NCI-H510A treated with DMSO at 0.1 percent for 48 hours (cell line): ENCODE measurements around the gene HIPK2.

Source experiments
- DNase-seq: peaks from one replicate; lab custom pipeline; 2025; lab: John Stamatoyannopoulos, UW

The HIPK2 gene

DNA sequence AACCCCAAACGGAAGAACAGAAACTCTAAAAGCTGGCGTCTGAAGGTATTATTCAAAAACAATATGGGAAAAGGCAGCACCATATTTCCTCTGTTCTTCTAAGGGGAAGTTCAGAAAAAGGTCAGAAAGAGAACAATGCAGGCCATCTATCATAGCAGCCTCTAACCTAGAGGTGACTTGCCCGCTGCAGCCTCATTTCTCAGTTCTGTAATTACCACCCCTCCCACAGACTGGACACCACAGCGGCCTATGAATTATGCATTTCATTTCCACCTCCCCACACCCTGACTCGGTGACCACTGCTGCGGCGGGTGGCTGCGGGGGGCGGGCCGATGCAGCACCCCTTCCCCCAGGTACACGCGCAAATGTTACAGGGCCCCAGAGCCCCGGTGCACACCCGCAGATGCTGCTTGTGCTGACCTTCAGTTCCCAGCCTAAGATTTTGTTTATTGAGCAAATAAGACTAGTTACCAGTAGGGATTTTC lies 128.8 kb downstream of the HIPK2 start:
- no peak for DNase-seq

DNA sequence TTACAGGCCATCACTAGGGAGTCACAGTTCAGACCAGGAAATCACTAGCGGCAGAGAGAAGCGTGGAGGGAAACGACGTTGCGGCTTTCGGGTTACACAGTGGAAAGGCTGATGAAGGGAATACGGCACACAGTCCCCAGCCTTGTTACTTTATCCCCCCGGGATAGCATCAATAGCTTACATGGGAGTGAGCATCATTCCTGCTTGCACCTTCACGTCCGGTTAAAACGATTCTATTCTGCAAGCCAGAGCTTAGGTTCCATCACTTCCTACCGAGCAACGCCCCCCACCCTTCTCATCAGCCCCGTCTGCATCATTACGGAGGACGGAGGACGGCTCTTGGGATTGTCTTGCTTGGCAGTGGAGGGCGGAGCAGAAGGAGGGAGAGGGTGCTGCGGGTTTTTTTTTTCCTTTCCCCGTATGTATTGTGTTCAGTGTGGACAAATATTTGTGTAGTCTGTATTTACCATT lies 129.4 kb downstream of the HIPK2 start:
- no peak for DNase-seq

DNA sequence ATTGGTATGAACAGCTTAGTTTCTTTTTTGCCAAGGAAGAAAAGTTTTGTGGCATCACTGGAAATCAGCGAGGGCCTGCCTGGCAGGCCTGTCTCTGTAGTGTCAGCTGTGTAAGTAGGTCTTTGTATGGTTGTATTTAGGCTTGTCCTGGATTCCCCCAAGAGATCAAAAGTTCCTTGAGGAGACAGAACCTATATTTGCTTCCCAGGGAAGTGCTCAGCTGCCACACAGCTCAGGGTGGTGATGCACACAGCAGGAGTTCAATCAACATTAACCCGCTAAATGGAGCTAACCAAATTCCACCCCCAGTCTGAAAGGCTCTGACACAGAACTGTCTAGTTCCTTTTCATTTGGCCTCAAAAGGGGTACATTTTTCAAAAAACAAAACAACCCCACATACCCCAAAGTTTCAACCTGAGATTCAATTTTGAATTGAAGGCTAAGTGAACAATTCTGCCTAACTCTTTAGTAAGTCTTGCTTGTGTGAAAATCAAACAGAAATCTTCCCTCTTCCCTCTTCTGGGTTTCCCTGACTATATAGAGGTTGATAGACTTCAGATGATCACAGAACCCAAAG lies 129.9 kb downstream of the HIPK2 start:
- no peak for DNase-seq

DNA sequence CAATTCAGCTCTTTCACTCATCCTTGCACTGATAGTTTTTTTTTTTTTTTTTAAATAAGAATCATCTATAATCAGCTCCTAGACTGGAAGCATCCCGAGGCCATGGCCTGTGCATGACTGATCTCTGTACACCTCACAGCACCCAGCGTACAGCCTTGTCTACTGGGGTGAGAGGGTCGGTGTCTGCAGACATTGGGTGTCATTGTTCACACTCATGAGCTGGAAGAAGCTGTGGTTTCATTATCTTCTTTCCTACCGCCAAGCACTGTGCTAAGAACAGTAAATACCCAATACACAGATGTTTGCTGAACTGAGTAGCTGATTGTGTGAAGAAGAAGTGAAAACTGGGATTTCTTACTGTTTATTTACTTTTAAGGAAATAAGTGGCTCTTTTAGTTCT lies 130.7 kb downstream of the HIPK2 start:
- DNase-seq = no peak

DNA sequence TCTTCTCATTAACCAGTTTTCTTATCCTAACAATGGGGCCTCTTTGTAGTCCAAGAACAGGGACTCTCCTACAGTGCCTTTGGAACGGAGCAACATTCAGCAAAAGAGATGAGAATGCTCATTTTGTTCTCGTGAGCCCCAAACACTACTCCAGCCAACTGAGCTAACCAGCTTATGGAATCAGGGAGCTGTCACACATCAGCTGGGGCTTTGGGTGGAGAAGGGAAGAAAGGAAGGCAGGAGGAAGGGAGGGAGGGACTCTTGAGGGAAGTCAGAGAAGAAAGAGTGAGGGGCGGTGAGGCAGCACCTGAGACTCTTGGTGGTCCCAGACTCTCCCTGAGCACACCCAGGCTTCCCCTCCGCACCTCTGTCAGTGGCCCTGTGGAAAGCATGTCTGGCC lies 131.2 kb downstream of the HIPK2 start:
- no peak for DNase-seq

DNA sequence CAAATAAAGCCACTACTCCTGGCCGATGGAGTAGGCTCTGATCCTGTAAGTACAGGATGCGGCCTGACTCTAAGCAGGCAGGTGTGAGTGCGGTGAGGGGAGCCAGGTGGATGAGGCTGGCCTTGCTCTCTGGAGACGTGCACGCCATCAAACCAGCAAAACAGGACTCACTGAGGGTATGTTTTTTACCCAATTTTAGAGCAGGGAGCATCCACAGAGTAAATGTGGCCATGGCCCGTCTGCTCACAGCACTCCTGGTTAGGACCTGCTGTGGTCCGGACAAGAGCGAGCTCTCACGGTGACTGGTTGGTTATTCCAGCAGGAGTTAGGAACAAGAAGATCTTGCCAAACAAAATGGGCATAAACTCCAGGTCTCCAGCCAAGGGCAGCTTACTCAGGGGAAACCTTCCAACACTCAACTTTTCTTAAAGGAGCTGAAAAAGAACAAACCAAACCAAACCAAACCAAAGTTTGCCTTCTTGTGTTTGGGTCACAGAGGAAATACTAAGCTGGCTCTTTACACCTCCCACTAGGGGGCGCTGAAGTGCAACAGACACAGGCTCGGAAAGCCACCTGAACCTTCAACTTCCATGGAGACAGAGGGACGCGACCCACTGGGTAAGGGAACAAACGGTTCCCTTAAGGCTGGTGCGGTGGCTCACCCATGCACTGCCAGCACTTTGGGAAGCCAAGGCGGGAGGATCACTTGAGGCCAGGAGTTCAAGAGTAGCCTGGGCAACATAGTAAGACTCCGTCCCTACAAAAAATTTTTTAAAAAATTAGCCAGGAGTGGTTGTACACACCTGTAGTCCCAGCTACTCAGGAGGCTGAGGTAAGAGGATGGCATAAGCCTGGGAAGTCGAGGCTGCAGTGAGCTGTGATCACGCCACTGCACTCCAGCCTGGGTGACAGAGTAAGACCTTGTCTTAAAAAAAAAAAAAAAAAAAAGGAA lies 131.9 kb downstream of the HIPK2 start:
- peak; percentile 58 for DNase-seq

DNA sequence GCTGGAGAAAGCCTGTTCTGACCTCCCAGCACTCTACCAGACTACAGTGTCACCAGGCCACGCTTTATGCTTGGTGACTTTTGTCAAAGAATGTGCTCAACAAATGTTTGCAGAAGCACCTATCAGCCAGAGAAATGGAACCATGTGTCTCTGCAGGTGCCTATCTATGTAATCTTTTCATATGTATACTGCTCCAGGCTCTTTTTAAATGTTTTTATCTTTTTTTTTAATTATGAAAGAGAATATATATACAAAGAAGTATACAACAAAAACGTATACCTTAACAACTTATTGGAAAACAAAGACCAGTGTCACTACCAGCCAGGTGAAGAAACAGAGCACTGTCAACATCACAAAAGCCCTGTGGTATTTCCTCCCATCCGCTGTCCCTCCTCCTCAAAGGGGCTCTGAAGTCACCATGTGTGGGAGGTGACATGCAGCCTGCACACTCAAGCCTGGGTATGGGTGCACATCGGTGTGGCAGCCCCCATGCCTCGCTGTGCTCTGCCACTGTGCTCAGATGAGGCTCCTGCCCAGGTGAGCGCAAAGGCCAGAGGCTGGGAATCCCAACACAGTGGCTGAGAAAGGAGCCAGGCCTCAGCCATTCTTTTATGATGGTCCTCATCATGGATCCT lies 133.7 kb downstream of the HIPK2 start:
- DNase-seq = no peak

DNA sequence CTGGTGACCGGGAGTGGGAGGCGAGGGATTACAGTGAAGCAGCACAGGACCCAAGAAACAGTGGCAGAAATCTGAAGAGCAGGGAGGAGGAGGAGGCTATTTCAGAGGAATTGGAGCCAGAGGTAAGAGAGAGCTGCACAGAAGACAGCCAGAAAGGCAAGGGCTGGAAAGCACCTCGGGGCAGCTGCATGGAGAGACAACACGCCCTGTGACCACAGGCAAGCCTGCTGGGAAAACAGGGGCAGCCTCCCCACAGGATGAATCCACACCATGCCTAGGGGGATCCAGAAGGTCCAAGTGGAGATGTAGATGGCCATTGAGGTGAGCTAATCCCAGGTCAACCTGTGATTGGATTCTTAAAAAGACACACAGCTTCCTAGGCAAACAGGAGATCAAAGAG lies 135.5 kb downstream of the HIPK2 start:
- no peak for DNase-seq

DNA sequence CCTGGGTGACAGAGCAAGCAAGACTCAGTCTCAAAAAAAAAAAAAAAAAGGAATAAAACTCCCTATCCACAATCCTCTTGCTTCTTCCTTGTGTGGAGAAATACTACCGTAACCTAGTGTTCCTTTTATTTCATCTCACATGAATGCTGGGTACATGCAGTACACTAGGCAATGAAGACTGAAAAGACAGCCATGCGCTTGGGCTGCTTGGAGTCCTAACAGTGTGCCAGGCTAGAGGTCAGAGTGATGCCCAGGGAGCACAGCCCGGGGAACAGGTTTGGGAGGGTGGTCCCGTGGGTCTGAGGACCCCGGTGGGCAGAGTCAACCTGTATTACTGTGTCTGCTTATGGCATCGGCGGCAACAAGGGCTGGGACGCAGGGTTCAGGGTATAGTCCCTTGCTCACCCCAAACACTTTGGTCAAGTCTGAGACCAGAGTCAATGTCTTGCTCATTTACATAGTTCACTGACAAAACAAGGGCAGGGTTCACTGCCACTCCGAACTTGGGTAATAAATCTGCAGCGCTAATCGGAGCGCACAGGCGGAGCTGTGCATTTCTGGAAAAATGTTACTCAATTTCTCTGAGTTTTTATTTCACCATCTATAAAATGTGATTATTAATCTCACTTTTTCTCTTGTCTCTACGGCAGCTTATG lies 136.3 kb downstream of the HIPK2 start:
- no peak for DNase-seq

DNA sequence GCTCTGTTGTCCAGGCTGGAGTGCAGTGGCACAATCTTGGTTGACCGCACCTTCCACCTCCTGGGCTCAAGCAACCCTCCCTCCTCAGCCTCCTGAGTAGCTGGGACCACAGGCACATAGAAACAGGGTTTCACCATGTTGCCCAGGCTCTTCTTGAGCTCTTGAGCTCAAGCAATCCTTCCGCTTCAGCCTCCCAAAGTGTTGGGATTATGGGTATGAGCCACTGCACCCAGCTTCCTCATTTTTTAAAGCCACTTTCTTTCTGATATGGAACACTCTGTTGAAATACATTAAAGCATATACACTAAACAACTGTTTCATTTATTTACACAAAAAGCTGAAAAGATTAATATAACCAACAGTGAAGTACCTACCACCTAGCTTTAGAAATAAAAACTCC lies 137.1 kb downstream of the HIPK2 start:
- DNase-seq = no peak

DNA sequence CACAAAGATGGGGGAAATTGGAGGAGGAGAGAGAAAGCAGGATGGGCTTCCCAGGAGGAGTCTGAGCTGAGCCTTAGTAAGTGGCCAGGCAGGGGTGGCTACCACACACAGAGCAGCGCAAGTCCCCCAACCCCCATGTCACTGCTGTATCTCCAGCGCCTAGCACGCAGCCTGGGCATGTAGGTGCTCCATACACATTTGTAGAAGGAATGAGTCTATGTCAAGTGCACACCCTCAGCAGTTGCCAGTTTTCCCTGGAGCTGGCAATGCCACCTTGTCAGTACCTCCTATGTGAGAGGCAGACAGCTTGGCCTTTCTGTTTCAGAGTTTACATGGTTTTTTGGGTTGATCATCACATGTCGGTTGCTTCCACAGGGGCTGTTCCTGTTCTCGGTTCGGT lies 138.2 kb downstream of the HIPK2 start:
- DNase-seq = no peak

DNA sequence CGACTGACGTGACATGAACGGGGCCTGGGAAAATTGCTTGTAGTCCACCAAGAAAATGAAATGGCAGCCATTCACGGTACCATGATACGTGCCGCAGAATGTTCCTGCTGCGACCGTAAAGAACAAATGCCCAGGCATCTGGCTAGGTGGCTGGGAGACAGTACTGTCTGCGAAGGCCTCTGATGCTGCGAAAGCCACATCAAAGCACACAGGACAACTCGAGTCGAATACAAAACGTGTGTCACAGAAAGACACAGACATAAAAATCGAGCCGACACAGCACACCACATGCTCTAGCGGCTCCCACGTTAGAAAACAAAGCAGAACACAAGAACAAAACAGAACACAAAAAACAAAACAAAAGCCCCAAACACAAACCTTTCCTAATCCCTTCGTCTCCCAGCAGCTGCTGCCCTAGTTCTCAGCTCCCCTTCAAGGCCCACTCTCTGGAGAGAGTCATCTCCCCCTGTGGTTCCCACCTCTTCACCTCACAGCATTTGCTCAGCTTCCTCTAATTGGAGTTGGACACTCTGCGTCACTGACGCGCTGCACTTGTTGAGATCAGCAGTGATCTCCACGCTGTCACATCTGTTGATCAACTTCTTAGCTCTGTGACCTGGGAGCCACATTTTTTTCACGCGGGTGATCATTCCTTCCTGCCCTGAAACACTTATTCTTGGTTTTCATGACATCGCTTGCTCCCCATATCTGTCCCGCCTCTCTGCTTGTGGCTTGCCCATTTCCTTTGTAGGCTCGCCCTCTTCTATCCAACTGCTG lies 142.1 kb downstream of the HIPK2 start:
- no peak for DNase-seq

DNA sequence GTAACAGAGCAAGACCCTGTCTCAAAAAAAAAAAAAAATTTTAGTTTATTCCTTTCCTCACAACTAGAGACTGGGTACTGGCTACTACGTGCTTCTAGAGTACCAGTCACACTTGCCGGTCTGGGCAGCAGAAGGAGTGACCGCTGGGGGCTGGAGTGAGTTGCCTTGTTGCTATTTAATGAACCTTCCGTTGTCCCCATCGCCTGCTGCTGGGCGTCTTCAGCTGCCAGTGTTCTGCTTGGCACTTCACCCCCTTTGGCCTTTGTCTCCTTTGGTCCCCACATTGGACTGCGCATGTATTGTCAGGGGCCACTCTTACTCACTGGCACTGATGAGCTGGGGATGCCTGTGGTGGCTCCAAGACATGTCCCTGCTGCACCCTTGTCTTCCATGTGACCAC lies 143.7 kb downstream of the HIPK2 start:
- DNase-seq = no peak

DNA sequence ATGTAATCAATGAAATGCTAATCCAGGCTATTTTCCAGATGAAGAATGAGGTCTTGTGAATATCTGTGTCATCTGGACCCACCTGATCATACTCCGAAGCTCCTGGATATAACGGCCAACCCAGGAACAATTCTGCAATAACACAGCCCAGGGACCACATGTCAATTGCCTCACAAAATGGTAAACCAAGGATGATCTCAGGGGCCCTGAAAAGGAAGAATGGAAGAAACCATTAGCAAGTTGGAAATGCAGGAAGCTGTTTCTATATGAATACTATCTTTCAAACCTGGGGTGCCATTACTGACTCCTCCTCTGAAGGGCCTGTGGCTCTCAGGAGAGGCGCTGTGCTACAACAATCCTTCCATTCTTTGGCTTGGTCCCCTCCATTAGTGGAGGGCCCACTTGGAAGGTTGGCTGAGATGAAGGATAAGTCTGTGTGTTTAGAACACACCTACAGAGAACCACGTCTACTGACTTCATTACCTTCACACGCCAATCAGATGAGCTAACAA lies 146.2 kb downstream of the HIPK2 start:
- no peak for DNase-seq

DNA sequence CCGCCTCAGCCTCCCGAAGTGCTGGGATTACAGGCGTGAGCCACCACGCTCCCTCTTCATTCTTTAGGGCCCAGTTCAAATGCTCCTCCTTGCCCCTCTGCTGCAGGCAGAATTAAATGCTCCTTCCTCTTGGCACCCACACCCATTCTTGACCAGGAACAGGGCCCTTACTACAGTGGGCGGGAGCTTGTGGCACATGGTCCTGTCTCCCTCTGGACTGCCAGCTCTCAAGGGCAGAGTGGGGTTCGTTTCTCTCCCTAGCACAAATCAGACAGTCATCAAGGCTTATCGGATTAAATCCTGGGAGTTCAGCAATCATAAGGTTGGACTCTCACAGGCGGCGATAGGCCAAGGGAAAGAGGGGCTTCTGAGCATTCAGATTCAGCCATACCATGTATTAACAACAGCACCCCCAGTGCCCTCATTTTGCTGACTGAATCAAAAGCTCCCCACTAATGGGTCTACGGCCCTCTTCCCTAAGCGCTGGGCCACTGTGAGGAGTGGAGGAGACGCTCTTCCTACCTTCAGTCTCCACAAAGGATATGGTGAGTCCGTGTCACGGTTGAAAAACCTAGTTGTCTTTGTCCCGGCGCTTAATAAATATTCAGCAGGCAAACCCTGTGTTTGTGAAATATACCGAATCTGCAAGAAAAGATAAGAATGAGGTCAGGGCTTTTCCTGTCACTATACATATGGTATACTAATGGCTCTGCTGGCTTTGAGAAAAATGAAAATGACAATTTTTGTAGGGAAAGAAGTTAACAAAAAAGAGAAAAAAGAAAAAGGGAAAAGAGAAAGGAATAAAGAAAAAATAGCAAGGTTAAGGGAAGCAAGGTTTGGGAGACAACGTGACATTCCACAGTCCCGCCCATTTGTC lies 146.9 kb downstream of the HIPK2 start:
- DNase-seq = no peak

DNA sequence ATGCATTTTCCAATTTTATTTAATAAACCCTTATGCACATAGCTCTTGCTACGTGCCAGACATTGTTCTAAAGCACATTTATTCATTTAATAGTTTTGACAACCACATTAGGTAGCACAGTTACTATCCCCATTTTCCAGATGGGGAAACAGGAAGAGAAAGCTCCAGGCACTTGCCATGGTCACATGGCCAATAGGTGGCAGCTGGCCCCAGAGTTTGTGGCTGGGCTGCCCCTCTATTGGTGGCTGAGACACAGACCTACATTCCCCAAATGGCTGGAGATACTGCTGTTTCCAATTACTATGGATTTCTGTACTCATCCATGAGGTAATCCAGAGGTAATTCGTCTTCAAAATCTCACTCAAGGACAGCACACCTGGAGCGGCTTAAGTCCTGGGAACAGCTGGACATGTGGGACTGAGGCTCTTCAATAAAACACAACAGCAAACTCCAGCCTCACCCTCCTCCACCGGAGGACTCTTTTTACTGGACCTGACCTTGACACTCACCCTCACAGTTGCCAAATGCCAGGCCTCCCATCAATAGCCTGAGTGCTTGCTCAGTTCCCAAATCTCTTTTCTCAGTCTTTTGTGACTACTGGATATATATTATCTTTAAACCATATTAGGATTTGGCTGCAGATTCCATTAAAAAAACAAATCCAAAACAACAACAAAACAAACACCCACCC lies 148.3 kb downstream of the HIPK2 start:
- DNase-seq = no peak

DNA sequence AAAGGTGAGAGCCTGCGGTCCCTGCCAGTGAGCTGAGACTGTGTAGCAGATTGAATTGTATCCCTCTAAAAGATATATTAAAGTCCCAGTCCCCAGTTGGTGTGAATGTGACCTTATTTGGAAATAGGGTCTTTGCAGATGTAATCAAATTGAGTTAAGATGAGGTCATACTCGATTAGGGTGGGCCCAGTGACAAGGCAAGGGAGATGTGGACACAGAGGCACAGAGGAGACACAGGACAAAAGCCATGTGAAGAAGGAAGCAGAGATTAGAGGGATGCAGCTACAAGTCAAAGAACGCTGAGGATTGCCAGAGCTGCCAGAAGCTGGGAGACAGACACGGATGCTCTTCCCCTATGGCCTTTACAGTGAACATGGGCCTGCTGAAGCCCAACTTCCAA lies 150.0 kb downstream of the HIPK2 start:
- no peak for DNase-seq

DNA sequence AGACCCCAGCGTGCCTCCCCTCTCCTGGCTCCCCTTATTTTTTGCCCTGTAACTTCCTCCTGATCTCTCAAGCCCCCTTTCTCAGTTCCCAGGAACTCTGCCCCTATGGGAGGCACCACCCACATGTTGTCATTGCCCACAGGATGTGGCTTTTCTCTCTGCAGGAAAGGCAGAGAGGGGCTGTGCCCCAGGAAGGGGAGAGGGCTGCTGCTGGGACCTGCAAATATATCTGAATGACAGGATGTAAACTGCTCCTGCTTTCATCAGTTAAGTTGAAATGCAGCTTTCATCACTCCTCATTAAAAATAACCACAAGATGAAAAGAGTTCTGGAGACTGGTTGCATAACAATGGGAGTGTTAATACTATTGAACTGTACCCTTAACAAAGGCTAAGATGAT lies 151.0 kb downstream of the HIPK2 start:
- DNase-seq = no peak

DNA sequence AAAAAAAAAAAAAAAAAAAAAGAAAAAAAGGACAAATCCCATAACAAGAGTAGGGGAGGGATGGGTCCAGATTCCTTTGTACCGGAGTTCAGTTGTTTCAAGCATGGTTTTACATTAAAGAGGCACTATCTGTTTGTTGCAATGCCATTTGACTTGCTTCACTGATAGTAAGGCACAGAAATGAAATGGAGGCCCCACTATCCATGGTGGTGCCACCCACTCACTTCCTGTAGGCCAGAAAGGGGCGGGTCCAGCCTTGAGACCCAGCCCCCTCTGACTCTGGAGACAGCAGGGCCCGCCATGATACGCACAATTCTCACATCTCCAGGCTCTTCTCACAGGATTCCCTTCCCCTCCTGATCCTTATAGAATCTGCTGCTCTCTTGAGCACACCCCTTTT lies 154.3 kb downstream of the HIPK2 start:
- no peak for DNase-seq
